ENCODE measurements around the gene FGFR1OP2.
A peak's percentile ranks its signal among the peaks of the same experiment; 100 is the strongest.

The FGFR1OP2 gene

GRCh38 chr12:27005495-27005894, 67.2 kb downstream of the FGFR1OP2 start:
- DNase-seq = no peak

GRCh38 chr12:27006797-27007467, 68.7 kb downstream of the FGFR1OP2 start:
- no peak for DNase-seq

GRCh38 chr12:27008081-27008480, 69.8 kb downstream of the FGFR1OP2 start:
- DNase-seq = no peak

GRCh38 chr12:27009881-27010301, 71.6 kb downstream of the FGFR1OP2 start:
- DNase-seq = no peak

GRCh38 chr12:27012239-27012981, 74.1 kb downstream of the FGFR1OP2 start:
- no peak for DNase-seq

GRCh38 chr12:27012982-27013255, 74.6 kb downstream of the FGFR1OP2 start:
- no peak for DNase-seq

- peak; percentile 53 for DNase-seq
Measured at GRCh38 chr12:27013611-27014084, 75.4 kb downstream of the FGFR1OP2 start.

- peak; percentile 97 for DNase-seq
Measured at GRCh38 chr12:27014085-27014858, 76.0 kb downstream of the FGFR1OP2 start, which contains the start of gene TM7SF3. TSS of gene TM7SF3 (minus strand) at chr12:27014384. CDS start at chr12:27014168, 216 bp downstream.

GRCh38 chr12:27014859-27015729, 76.8 kb downstream of the FGFR1OP2 start:
- peak; percentile 43 for DNase-seq

GRCh38 chr12:27015730-27016076, 77.4 kb downstream of the FGFR1OP2 start:
- no peak for DNase-seq

Data from CD4-positive, alpha-beta T cell treated with Interleukin-17A for 4 hours (primary cell).